Activated CD4-positive, alpha-beta T cell treated with anti-CD3 and anti-CD28 coated beads, Interleukin-2, amount 50 U/mL, for 24 hours (primary cell): ENCODE results near the gene TNNC1.

Source experiments
- DNase-seq, 2 donors: peaks; one replicate each; pipeline ENCODE4 v3.0.0-alpha.2; 2020; ENCODE audit warnings: low read depth in 1 of 2, low spot score in 1 of 2

TNNC1 gene

DNA sequence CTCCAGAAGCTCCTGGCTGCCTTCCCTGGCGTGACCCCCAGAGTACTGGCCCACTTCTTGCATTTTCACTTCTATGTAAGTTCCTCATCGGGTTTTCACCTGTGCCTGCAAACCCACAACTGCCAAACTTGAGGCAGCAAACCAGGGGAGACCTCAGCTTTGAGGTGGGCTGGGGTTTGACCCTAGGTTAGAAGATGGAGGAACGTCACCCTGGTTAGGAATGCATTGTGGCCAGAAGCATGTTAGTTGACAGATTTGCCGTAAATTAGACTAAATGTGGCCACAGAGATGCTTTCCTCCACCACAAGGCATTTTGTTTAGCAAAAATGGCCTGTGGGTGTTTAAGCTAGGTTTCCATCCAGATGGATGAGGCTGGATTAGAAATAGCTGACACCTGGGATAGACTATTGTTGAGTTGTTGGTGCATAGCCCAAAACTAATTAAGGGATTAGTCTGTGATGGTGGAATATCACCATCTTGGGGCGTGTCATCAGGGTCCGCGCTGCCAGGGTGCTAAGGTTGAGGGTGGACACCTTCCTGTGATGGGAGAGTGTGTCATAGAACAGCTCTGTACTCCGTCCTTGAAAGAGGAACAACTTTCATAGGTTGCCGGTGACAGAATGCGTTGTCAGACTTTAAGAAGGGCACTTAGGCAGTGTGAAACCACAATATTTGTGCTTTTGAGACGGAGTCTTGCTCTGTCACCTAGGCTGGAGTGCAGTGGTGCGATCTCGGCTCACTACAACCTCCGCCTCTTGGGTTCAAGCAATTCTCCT is 5.1 kb upstream of the TNNC1 start:
- no peak for DNase-seq

- DNase-seq = no peak
These were observed 4.4 kb upstream of the TNNC1 start for GRCh38 chr3:52458031-52458760.

GRCh38 chr3:52456800-52457183 is 3.0 kb upstream of the TNNC1 start:
- DNase-seq = no peak

DNA sequence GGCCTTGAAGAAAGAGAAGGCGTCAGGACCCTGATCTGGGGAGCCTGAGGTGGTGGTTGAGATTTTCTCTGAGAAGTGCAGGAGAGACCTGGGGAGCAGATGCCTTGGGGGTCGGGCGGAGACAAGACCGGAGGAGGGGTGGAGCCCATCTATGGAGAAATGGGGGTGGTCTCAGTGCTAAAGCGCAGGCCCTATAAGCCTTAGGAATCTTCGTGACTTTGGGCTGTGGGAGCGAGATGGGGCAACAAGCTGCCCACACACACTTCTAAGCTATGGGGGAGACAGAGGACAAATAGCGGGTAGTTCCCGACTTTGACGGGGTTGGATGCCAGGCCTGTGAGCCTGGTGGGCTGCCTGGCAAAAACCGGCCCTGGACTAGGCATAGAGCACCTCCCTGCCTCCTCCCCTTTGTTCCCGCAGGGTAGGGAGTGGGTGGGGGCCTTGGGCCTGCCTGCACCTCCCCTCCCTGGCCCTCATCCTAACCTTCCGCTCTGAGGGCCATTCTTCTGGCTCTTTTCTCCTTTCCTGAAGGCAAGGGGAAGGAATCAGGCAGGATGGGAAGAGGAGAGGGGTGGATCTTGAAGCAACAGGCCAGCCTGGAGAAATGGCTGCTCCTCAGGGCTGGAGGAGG is 2.4 kb upstream of the TNNC1 start:
- DNase-seq = no peak

- DNase-seq = peak; percentile 93 to 97
These were observed 1.7 kb upstream of the TNNC1 start, which contains the start of gene NISCH for GRCh38 chr3:52455283-52456168. Gene NISCH (plus strand): TSS chr3:52455604. CDS start chr3:52455642, 38 bp downstream.

GRCh38 chr3:52454938-52455282 is 1.1 kb upstream of the TNNC1 start:
- no peak for DNase-seq

GRCh38 chr3:52454250-52454937 is 553 bp upstream of the TNNC1 start:
- DNase-seq = no peak

DNA sequence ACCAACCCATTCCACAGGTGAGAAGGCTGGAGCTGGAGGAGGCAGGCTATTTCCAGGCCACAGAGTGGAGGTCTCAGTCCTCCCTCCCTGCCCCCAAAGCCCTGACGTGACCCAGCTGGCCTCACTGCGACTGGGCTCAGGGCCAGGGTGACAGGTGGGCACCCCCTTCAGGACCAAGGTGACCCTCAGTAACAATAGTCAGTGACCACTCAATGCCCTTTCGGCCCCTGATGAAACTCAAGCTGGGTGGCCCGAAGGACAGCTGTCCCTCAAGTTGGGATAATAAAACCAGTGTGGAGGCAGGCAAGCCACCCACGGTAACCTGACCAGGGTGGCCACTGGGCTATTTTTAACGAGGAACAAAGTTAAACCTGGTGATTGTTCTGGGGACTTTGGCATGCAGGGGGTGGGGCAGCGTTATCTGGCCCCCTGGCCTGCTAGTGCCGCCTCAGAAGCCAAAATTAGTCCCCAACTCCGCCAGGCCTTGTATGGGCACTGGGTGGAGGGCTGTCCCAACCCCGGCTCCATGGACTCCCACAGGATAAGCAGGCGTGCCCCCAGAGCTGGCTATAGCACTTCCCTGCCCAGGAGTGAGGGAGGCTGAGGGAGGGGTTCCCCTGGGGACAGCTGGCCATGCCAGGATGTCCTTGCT is 1.1 kb downstream of the TNNC1 start:
- DNase-seq = no peak

- DNase-seq = no peak
These were observed 1.7 kb downstream of the TNNC1 start for GRCh38 chr3:52452126-52452525.

- DNase-seq = no peak
These were observed 2.4 kb downstream of the TNNC1 start for GRCh38 chr3:52451237-52452083.

DNA sequence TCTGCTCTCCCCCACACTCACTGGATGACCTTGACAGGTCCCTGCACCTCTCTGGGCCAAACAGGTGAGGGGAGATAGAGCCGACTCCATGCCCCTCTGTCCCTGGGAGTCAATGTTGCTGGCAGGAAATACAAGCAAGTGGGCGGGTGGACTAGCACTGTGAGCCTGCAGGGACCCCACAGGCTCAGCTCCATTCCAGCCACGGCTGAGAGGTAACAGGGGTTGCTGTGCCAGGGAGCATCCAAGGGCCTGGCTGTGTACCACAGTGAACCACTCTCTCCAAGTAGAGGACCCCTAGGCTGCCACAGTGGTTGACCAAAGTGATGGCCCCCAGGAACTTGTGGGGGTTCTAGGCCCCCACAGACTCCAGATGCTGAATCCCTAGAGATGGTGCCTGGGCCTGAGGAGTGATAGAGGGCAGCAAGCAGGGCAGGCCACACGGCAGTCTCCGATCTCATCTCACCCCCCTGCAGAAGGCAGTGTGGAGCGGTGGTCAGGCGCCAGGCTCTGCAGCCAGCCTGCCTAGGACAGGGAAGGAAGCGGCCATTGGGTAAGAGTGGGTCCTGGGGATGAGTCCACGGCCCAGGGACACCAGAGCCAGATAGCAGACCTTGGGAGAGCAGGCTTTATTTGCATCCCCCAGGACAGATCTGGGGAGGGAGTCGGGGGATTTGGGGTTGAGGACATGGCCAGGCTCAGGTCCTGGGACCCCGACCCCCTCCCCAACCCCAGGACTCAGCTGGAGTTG is 3.2 kb downstream of the TNNC1 start:
- no peak for DNase-seq

DNA sequence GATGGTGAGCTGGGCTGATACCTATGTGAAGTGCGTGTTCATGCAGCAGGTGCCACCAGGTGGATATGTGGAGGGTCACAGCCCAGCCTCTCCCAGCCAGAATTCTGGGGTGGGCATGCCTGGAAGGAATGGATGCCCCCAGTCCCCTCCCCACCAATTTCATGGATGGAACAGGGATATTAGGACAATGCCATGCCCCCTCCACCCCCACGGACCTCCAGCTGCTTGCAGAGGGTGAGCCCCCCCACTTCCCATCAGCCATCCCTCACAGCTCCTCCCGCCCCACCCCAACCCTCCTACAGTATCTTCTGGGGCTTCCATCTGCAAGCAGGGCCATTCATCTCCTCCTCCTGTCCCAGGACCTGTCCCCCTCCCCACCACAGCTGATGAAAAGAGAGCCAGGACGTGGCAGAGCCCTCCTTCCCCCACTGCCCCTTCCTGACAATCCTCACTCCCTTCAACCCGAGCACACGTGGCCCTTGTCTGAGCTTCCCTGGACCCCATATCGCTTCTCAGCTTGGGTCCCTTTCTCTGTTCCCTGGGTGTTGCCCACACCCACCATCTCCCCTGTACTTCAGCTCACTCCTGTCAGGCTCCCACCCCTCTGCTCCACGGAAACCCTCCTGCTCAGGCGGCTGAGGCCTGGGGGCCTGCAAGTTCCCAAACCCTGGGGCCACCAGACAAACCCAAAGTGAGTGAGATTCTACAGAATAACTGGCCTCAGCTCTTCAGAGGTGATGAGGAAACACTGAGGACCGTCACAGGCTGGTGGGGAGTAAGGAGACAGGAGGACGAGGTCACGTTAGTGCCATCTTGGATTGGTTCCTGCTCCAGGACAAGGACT is 6.1 kb downstream of the TNNC1 start:
- no peak for DNase-seq

GRCh38 chr3:52446631-52447511 is 7.0 kb downstream of the TNNC1 start:
- DNase-seq = peak; percentile 48 to 66

DNA sequence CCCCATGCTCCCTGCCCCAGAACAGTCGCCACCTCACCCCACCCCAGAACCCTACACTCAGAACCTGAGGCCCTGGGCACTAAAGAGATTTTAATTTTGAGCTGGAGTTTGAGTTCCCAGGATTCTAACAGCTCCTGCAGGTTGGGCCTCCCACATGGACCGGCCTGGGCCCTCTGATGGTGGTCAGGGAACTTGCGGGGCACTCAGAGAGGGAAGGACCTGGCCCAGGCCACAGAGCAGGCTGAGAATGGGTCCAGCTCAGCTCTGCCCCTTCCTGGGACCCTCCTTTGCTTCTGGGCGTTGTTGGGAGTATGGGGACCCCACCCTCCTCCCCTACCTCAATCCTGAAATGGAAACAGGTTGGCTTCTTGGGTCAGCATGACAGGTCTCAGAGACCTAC is 7.8 kb downstream of the TNNC1 start:
- no peak for DNase-seq

- DNase-seq = peak; percentile 52 to 64
These were observed 8.7 kb downstream of the TNNC1 start, which contains the start of gene SEMA3G for GRCh38 chr3:52444860-52445793. Gene SEMA3G (minus strand): TSS chr3:52445103. CDS start chr3:52445027, 76 bp downstream.
